ENCODE measurements around the gene ALOX12B.
"Not testable (repeated sequence)": the region's sequence is repeated elsewhere in the genome, so short reads cannot be mapped to it uniquely, and the experiment has no call there.

The ALOX12B gene

GRCh38 chr17:8080208-8080798 lies 7.2 kb downstream of the ALOX12B start:
- no peaks in the 10 kb centered on the region for H3K36me3 Mint-ChIP-seq
- peak overlapping the region; percentile 93 for H3K4me3 Mint-ChIP-seq
- peak overlapping the region; percentile 81 for H3K27ac Mint-ChIP-seq
- no peaks in the 10 kb centered on the region for H3K9me3 Mint-ChIP-seq
- H3K27me3 Mint-ChIP-seq, result peaks cover 11% of the 10 kb centered on the region
- no peak for ATAC-seq
- peaks cover 18% of the 10 kb centered on the region for H3K4me1 Mint-ChIP-seq

DNA sequence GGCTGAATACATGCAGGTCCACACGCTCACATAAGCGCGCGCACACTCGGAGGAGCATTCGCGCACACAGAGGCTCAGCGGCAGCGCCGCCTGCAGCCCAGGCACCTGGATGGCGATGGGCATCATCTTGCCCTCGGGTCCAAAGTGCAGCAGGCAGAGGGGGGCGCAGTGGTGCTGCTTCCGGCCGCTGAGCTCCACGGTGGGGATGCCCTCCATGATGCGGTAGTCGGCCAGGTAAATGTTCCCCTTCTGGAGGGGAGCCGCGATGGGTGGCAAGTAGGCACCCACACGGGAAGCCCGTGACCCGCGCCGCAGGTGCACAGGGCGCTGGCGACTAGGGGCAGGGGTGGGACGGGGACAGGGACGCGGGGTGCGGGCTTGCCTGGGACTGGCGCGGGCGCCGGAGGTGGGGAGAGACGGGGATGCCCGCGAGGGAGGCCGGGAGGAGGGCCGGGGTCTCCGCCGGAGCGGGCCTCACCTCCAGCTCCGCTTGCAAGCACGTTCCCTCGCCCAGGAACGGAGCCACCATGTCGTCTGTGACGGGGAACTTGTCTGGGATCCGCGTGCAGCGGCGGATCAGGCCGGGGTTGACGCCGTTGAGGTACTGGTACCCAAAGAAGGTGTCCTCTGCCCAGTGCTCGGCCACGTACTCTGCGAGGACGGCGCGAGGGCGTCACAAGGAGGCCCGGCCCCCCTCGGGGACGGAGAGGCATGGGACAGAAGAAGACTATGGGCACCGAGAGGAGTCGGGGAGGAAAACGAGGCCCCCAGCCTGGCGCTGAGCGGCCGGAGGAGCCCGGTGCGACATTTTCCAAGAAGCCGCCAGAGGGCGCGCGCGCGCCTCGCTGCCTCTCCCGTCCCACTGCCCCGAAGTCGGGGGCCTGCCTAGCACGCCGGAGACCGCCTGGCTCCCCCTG lies 8.0 kb downstream of the ALOX12B start:
- ATAC-seq, result peak; percentile 92
- peak overlapping the region; percentile 81 for H3K27ac Mint-ChIP-seq
- H3K9me3 Mint-ChIP-seq, result no peaks in the 10 kb centered on the region
- H3K27me3 Mint-ChIP-seq, result peaks cover 19% of the 10 kb centered on the region
- H3K4me3 Mint-ChIP-seq, result peak overlapping the region; percentile 93
- H3K4me1 Mint-ChIP-seq, result peaks cover 26% of the 10 kb centered on the region
- H3K36me3 Mint-ChIP-seq, result no peaks in the 10 kb centered on the region

DNA sequence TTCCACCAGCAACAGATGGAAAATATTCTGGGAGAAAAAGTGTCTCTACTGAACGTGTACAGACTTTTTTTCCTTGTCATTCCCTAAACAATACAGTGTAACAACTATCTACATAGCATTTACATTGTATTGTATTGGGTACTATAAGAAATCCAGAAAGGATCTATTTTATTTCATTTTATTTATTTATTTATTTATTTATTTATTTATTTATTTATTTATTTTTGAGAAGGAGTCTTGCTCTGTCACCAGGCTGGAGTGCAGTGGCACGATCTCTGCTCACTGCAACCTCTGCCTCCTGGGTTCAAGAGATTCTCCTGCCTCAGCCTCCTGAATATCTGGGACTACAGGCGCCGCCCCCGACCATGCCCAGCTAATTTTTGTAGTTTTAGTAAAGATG lies 9.6 kb downstream of the ALOX12B start:
- Mint-ChIP-seq H3K4me1 (peaks cover 42% of the 10 kb centered on the region), H3K27me3 (peaks cover 35% of the 10 kb centered on the region)
- H3K36me3 Mint-ChIP-seq, H3K4me3 Mint-ChIP-seq, ATAC-seq, H3K27ac Mint-ChIP-seq, H3K9me3 Mint-ChIP-seq: not testable (repeated sequence)

DNA sequence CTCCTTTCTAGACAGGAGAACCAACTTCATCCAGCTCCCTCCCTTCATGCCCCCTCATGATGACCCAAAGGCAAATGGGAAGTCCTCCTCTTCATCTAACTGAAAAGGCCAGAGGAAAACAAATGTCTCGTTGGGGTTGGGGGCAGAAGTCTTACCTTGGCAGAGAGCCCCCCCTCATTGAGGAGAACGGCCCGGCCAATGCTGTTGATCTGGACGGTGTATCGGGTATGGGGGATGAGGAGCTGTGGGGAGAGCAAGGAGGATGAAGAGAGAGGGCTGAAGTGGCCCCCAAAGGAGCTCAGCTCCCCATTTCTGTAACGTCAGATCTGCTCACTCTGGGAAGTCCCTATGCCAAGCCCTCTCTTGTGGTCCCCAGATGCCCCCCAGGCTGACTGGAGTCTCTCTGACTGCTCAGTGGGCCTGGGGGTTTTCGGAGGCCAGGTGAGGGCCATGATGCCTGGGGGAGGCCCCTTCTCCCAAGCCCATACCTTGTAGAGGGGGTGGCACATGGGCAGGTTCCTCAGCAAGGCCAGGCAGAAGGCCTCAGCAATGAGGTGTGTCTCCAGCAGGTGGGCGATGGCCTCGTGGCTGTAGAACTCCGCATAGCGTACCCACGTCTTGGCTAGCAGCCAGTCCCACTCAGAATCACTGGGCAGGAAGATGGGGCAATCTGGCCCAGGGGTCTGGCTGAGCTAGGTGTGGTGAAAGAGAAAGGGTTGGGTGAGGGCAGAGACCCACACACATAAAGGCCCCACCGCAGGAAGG lies 10.8 kb downstream of the ALOX12B start:
- H3K4me3 Mint-ChIP-seq, result no peak overlapping the region
- no peak overlapping the region for H3K27ac Mint-ChIP-seq
- peaks cover 54% of the 10 kb centered on the region for H3K4me1 Mint-ChIP-seq
- H3K9me3 Mint-ChIP-seq, result no peaks in the 10 kb centered on the region
- H3K27me3 Mint-ChIP-seq, result peaks cover 48% of the 10 kb centered on the region
- H3K36me3 Mint-ChIP-seq, result no peaks in the 10 kb centered on the region
- ATAC-seq, result no peak

DNA sequence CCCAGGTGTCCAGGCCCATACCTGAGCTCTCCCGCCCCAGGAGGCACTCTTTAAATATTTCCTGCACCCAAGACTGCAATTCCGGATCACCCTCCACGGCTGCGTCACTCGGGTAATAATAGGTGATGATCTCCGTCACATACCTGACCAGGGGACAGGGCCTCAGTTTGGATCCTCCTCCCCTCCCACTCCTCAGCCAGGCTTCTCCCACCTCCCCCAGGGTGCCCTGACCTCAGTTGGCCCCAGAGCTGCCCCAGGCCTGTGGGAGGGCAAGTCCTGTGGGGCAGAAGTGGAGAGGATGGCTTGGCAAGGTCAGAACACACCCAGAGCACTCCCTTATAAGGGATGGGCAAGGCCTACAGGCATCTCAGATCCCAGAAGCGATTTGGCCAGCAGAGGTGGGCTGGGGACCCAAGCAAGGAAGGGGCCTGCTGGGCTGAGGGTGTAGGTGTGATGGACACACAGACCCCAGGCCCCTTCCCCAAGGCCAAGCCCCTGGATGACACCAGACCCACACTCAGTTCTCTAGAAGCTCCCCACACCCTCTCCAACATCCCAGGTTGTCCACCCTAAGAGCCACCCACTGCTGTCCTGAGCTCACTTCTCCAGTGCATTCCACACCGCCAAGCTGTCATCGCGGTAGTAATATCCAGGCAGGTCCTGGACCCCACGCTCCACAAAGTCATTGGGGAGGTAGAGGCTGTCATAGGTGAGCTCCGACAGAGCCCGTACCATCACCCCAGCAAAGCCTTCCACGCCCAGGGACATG lies 11.8 kb downstream of the ALOX12B start:
- peaks cover 52% of the 10 kb centered on the region for H3K27me3 Mint-ChIP-seq
- H3K27ac Mint-ChIP-seq, result no peak overlapping the region
- H3K4me3 Mint-ChIP-seq, result no peak overlapping the region
- no peak for ATAC-seq
- peaks cover 54% of the 10 kb centered on the region for H3K4me1 Mint-ChIP-seq
- H3K36me3 Mint-ChIP-seq, result no peaks in the 10 kb centered on the region
- H3K9me3 Mint-ChIP-seq, result no peaks in the 10 kb centered on the region

- H3K4me3 Mint-ChIP-seq, result no peak overlapping the region
- H3K4me1 Mint-ChIP-seq, result peaks cover 48% of the 10 kb centered on the region
- no peak overlapping the region for H3K27ac Mint-ChIP-seq
- H3K9me3 Mint-ChIP-seq, result no peaks in the 10 kb centered on the region
- ATAC-seq, result no peak
- no peaks in the 10 kb centered on the region for H3K36me3 Mint-ChIP-seq
- peaks cover 52% of the 10 kb centered on the region for H3K27me3 Mint-ChIP-seq
Observed at GRCh38 chr17:8075081-8075480, 12.4 kb downstream of the ALOX12B start.

- peak overlapping the region; percentile 66 for H3K27ac Mint-ChIP-seq
- no peak overlapping the region for H3K4me3 Mint-ChIP-seq
- no peaks in the 10 kb centered on the region for H3K9me3 Mint-ChIP-seq
- H3K4me1 Mint-ChIP-seq, result peaks cover 43% of the 10 kb centered on the region
- H3K27me3 Mint-ChIP-seq, result peaks cover 52% of the 10 kb centered on the region
- H3K36me3 Mint-ChIP-seq, result no peaks in the 10 kb centered on the region
- no peak for ATAC-seq
Observed at GRCh38 chr17:8074554-8074953, 13.0 kb downstream of the ALOX12B start.

DNA sequence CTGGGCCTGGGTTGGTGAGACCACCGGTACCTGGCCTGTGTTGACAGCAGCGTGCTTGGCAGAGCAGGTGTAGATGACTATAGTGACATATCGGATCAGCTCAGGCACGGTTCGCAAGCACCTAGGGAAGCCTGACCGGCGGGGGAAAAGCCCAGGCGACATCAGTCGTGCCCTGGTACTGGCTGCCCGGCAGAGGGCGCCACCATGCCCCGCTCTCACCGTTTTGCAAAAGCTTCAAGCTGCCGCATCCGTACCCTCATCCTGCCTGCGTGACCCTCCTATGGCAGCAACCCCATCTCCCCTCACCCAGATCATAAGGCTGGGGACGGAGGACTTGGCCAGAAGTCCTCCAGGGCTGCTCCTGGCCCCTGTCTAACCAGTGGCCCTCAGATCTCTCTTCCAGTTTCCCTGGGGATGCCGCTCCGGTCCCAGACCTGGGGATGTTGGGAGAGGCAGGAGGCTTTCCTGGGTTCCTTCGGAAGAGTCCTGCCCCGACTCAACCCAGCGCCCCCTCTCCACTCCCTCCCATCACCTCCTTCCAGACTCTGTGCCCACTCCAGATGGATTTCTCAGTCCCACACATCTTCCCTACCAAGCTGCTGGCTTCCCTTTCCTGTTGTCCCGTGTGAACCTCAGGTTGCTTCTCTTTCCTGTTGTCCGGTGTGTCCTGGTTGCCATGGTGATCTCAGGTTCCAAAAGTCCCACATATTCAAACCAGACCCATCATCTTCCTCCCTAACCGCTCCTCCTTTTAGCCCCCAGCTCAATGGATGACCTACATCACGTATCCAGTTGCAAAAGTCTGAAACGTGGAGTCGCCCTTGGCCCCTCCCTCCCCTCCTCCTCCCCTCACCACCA lies 13.7 kb downstream of the ALOX12B start:
- Mint-ChIP-seq H3K27ac (peak overlapping the region; percentile 66), H3K9me3 (no peaks in the 10 kb centered on the region), H3K4me3 (peak overlapping the region; percentile 63), H3K4me1 (peaks cover 42% of the 10 kb centered on the region), H3K36me3 (no peaks in the 10 kb centered on the region), H3K27me3 (peaks cover 52% of the 10 kb centered on the region)
- peak; percentile 91 for ATAC-seq

DNA sequence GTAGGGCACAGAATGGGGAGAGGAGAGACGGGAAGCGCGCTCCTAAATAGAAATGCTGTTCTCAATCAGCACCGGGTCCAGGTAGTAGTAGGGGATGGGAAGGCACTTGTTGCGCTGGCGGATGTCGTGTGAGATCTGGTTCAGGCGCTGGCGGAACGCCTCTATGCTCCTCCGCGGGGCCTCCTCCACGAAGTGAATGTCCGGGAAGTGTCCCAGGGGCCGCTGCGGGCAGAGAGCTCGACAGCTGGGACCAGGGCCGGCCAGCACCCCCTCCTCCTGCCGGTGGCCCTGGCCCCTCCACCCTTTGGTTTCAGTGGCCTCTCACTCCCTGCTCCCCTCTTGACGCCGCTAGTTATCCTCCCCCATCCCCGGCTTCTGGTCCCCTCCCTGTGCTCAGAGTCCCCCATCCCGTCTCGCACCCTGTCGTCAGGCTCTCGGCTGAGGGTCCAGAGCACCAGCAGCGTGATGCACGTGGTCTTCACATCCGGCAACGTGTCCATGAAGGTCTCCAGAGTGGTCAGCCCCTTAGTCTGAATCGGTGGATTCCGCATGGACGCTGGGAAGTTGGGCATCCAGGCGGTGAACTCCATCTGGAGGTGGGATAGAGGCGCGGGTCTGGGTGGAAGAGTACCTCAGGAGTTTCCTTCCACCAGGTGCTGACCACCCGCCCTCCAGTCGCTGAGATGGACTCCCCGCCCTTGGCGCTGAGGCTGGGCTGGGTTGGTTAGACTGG lies 14.6 kb downstream of the ALOX12B start:
- ATAC-seq, result no peak
- H3K4me1 Mint-ChIP-seq, result peaks cover 45% of the 10 kb centered on the region
- H3K27me3 Mint-ChIP-seq, result peaks cover 52% of the 10 kb centered on the region
- no peaks in the 10 kb centered on the region for H3K9me3 Mint-ChIP-seq
- H3K36me3 Mint-ChIP-seq, result no peaks in the 10 kb centered on the region
- H3K27ac Mint-ChIP-seq, result peak overlapping the region; percentile 66
- peak overlapping the region; percentile 74 for H3K4me3 Mint-ChIP-seq

GRCh38 chr17:8072341-8072728 lies 15.2 kb downstream of the ALOX12B start:
- Mint-ChIP-seq H3K27me3 (peaks cover 52% of the 10 kb centered on the region), H3K9me3 (no peaks in the 10 kb centered on the region), H3K36me3 (no peaks in the 10 kb centered on the region), H3K4me1 (peaks cover 45% of the 10 kb centered on the region), H3K4me3 (peak overlapping the region; percentile 74), H3K27ac (peak overlapping the region; percentile 66)
- no peak for ATAC-seq

GRCh38 chr17:8071496-8071895 lies 16.0 kb downstream of the ALOX12B start:
- Mint-ChIP-seq H3K27ac (no peak overlapping the region), H3K27me3 (peaks cover 53% of the 10 kb centered on the region), H3K4me3 (no peak overlapping the region), H3K36me3 (no peaks in the 10 kb centered on the region), H3K4me1 (peaks cover 45% of the 10 kb centered on the region), H3K9me3 (no peaks in the 10 kb centered on the region)
- no peak for ATAC-seq

DNA sequence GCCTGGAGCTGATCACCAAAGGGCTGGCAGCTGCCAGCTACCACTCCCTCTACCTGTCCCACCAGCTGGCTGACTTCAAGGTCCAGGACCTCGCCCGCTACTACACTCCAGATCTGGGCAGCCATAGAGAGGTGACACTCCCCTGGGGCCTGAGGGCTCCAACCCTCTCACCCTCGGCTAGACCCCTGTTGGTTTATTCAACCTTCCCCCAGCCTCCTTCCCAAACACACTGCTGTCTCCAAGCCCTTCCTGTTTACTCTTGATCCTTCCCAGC lies 18.0 kb downstream of the ALOX12B start:
- Mint-ChIP-seq H3K27me3 (peaks cover 47% of the 10 kb centered on the region), H3K27ac (no peak overlapping the region), H3K9me3 (no peaks in the 10 kb centered on the region), H3K36me3 (no peaks in the 10 kb centered on the region), H3K4me1 (peaks cover 37% of the 10 kb centered on the region), H3K4me3 (no peak overlapping the region)
- ATAC-seq, result no peak

DNA sequence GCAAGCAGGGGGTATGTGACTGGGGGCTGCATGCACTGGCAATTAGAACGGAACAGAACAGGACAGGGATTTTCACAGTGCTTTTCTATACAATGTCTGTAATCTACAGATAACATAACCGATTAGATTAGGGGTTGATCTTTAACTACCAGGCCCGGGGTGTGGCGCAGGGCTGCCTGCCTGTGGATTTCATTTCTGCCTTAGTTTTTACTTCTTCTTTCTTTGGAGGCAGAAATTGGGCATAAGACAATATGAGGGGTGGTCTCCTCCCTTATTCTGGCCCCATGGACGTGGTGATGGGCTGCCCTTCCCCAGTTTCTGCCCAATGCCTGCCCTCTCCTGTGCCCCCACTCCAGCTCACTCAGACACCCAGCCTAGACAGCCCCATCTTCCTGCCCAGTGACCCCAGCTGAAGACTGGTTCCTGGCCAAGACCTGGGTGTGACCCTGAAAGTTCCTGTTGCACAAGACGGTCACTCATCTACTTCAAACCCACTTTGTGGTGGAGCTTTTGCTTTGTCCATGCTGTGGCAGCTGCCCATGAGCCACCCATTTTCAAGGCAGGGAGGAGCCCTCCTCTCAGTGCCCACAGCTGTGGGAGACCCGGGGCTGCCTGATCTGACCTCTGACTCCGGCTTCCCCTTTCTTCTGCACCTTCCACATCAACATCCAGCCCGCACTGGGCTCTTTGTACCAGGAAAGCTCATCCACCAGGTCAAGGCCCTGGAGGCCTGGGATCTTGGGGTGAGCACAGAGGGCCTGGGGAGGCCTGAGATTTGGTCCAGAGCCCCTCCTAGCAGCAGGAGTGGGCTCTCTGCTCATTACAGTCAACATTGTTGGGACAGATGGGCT lies 18.6 kb downstream of the ALOX12B start:
- H3K36me3 Mint-ChIP-seq, result no peaks in the 10 kb centered on the region
- ATAC-seq, result no peak
- peaks cover 47% of the 10 kb centered on the region for H3K27me3 Mint-ChIP-seq
- no peak overlapping the region for H3K27ac Mint-ChIP-seq
- no peak overlapping the region for H3K4me3 Mint-ChIP-seq
- no peaks in the 10 kb centered on the region for H3K9me3 Mint-ChIP-seq
- peaks cover 31% of the 10 kb centered on the region for H3K4me1 Mint-ChIP-seq

All from stimulated activated memory B cell treated with anti-CD40 and anti-IgM and Interleukin-4, amounts not matched to agents 10 μg/mL and 1 μg/mL and 100 μg/mL, for 72 hours (primary cell).